Ovary (tissue), 3 donors: ENCODE results near the gene ZNF341.

Experiments used
- EP300 ChIP-seq: sonication (generic); formaldehyde crosslinking; IDR thresholded peaks from one replicate; pipeline ENCODE4 v1.6.1; 2017; ENCODE audit warnings: antibody characterized with exemption
- TF ChIP-seq, protein P1 (sequence below), 3 donors: fragments of 450-650 bp in 2 of 3; fragments of 200-600 bp in 1 of 3; IDR thresholded peaks; one replicate each; pipeline versions ENCODE4 v1.5.1 to v1.8.0; 2016 to 2022; ENCODE audit warnings: antibody characterized with exemption in 3 of 3, mild to moderate bottlenecking in 1 of 3
- donor health status: DM: no; HTN: no; CAD: no.

DNA sequence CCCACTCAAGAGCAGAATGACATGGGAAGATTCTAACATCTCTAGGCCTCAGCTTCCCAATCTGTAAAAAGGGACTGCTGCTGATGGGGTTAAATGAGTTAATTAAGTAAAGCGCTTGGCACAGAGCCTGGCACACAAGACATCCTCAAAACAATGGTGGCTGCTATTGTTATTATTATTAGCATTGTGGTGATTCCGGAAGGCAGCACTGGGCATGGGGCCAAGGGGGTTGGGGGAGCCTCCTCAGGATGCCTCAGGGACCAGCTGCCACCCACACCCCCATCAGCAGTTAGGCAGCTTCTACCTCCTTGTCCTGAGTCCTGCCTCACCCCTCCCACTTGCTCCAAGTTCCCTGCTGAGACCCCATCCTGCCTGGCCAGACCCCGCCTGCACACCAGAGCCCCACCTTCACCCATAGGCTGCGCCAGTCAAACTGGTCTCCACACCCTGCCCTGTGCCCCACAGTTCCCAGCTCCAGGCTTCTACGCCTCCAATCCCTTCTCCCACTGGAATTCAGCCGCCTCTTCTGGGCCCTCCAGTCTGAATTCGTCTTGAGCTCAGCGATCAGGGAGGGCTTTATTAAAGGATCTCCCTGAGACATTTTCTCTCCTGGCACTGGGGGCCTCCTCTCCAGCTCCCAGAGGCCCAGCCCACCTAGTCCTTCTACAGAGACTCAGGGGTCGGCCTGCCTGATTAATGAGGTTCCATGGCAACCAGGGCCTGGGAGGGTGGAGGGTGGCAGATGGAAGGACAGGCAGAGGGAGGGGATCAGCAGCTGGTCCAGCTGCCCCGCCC is 47.1 kb upstream of the ZNF341 start:
- TF ChIP-seq, protein P1, sequence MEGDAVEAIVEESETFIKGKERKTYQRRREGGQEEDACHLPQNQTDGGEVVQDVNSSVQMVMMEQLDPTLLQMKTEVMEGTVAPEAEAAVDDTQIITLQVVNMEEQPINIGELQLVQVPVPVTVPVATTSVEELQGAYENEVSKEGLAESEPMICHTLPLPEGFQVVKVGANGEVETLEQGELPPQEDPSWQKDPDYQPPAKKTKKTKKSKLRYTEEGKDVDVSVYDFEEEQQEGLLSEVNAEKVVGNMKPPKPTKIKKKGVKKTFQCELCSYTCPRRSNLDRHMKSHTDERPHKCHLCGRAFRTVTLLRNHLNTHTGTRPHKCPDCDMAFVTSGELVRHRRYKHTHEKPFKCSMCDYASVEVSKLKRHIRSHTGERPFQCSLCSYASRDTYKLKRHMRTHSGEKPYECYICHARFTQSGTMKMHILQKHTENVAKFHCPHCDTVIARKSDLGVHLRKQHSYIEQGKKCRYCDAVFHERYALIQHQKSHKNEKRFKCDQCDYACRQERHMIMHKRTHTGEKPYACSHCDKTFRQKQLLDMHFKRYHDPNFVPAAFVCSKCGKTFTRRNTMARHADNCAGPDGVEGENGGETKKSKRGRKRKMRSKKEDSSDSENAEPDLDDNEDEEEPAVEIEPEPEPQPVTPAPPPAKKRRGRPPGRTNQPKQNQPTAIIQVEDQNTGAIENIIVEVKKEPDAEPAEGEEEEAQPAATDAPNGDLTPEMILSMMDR (IDR thresholded peaks at IDR 0.05): no peak
- no peak for TF ChIP-seq EP300
